Colon (tissue), 2 donors: ENCODE data around the gene PPP6R1.
"Not testable (repeated sequence)": the region's sequence is repeated elsewhere in the genome, so short reads cannot be mapped to it uniquely, and the experiment has no call there.

Experiments
- FAIRE-seq: peaks from 2 replicates; lab custom pipeline; 2012; peaks lifted over from hg19 to GRCh38; lab: Jason Lieb, UNC
- donor health status: control.
- donor health status: control.

The PPP6R1 gene

GRCh38 chr19:55223291-55224037 lies 35.4 kb downstream of the PPP6R1 start:
- no peak for FAIRE-seq

GRCh38 chr19:55220525-55220924 lies 38.3 kb downstream of the PPP6R1 start:
- no peak for FAIRE-seq

- no peak for FAIRE-seq
These were observed 42.2 kb downstream of the PPP6R1 start for GRCh38 chr19:55216461-55217198.

GRCh38 chr19:55213547-55213946 lies 45.3 kb downstream of the PPP6R1 start:
- FAIRE-seq: no peak

GRCh38 chr19:55212447-55212846 lies 46.4 kb downstream of the PPP6R1 start:
- no peak for FAIRE-seq

- no peak for FAIRE-seq
These were observed 48.9 kb downstream of the PPP6R1 start for GRCh38 chr19:55209693-55210472.

GRCh38 chr19:55208880-55209692 lies 49.7 kb downstream of the PPP6R1 start, which contains the start of gene PTPRH:
PTPRH (minus strand) TSS chr19:55209501; CDS start chr19:55209433, 68 bp downstream.
- FAIRE-seq: no peak

GRCh38 chr19:55206664-55207500 lies 51.9 kb downstream of the PPP6R1 start:
- FAIRE-seq: no peak

- FAIRE-seq: not testable (repeated sequence)
These were observed 56.6 kb downstream of the PPP6R1 start for GRCh38 chr19:55202199-55202598.

GRCh38 chr19:55199620-55200204 lies 59.1 kb downstream of the PPP6R1 start:
- no peak for FAIRE-seq

- FAIRE-seq: no peak
These were observed 60.2 kb downstream of the PPP6R1 start for GRCh38 chr19:55198651-55199050.

- FAIRE-seq: no peak
These were observed 61.3 kb downstream of the PPP6R1 start for GRCh38 chr19:55197528-55197927.

GRCh38 chr19:55196803-55197202 lies 62.0 kb downstream of the PPP6R1 start:
- FAIRE-seq: no peak

GRCh38 chr19:55193481-55193880 lies 65.3 kb downstream of the PPP6R1 start:
- FAIRE-seq: no peak

- no peak for FAIRE-seq
These were observed 69.4 kb downstream of the PPP6R1 start for GRCh38 chr19:55189403-55189835.

GRCh38 chr19:55188625-55189024 lies 70.2 kb downstream of the PPP6R1 start:
- FAIRE-seq: no peak

GRCh38 chr19:55186080-55186479 lies 72.7 kb downstream of the PPP6R1 start:
- FAIRE-seq: no peak

- no peak for FAIRE-seq
These were observed 77.1 kb downstream of the PPP6R1 start for GRCh38 chr19:55181740-55182139.
